ENCODE data around the gene NTMT1. TPM values are rescaled to one million over a fixed set of nuclear protein-coding genes. Genes with fewer than 3 reads are reported as not detected.

Gene NTMT1
- total RNA-seq, 6 donors from 2014 or later = 15.0 to 37.7 (median 23.6) TPM

GRCh38 chr9:129639756-129640085 lies 13.8 kb downstream of the NTMT1 start:
- no peaks in the 10 kb centered on the region for H3K27me3 ChIP-seq
- H3K4me1 ChIP-seq = peaks cover 20 to 29% (median 23%) of the 10 kb centered on the region in 4 donors
- H3K36me3 ChIP-seq = peaks cover 23 to 46% (median 42%) of the 10 kb centered on the region in 4 donors
- no peak overlapping the region for H3K4me3 ChIP-seq
- no peak for TF ChIP-seq EP300 (IDR thresholded peaks at IDR 0.05)
- no peak for TF ChIP-seq POLR2AphosphoS5 (IDR thresholded peaks at IDR 0.05)
- no peak for TF ChIP-seq CTCF (IDR thresholded peaks at IDR 0.05)
- no peak for TF ChIP-seq POLR2A (IDR thresholded peaks at IDR 0.05)
- H3K9me3 ChIP-seq = no peaks in the 10 kb centered on the region
- ATAC-seq (ENCODE audit: low FRiP score in 2 of 2) (no peak), DNase-seq (no peak)
- no peak overlapping the region for H3K27ac ChIP-seq
- WGBS, 2 donors = 83 to 84% methylated on average over 1 to 12 of the region's 12 CpGs

GRCh38 chr9:129640086-129640870 lies 14.3 kb downstream of the NTMT1 start:
- Histone ChIP-seq H3K9me3 (no peaks in the 10 kb centered on the region), H3K4me1 (peaks cover 20 to 29% (median 23%) of the 10 kb centered on the region in 4 donors), H3K27ac (no peak overlapping the region), H3K27me3 (no peaks in the 10 kb centered on the region), H3K4me3 (peak overlapping the region in 3 of 4 donors; percentile 71 to 99 (median 90)), H3K36me3 (peaks cover 18 to 40% (median 37%) of the 10 kb centered on the region in 4 donors)
- peak in 1 of 2 donors; percentile 79 for DNase-seq
- ATAC-seq (ENCODE audit: low FRiP score in 2 of 2) = no peak
- 62 to 70% methylated on average over 12 to 18 of the region's 25 CpGs for WGBS, 2 donors
- TF ChIP-seq POLR2A (IDR thresholded peaks at IDR 0.05) (no peak), CTCF (IDR thresholded peaks at IDR 0.05) (no peak), EP300 (IDR thresholded peaks at IDR 0.05) (no peak), POLR2AphosphoS5 (IDR thresholded peaks at IDR 0.05) (no peak)

GRCh38 chr9:129640871-129641749 lies 15.1 kb downstream of the NTMT1 start:
- ATAC-seq (ENCODE audit: low FRiP score in 2 of 2) = no peak
- H3K4me3 ChIP-seq = peak overlapping the region; percentile 71 to 99 (median 94)
- DNase-seq = no peak
- no peaks in the 10 kb centered on the region for H3K27me3 ChIP-seq
- peaks cover 20 to 29% (median 23%) of the 10 kb centered on the region in 4 donors for H3K4me1 ChIP-seq
- WGBS, 2 donors = 21 to 28% methylated on average over 24 to 41 of the region's 44 CpGs
- no peaks in the 10 kb centered on the region for H3K9me3 ChIP-seq
- H3K27ac ChIP-seq = peak overlapping the region; percentile 75 to 87 (median 83)
- TF ChIP-seq CTCF (IDR thresholded peaks at IDR 0.05) (no peak), EP300 (IDR thresholded peaks at IDR 0.05) (no peak), POLR2AphosphoS5 (IDR thresholded peaks at IDR 0.05) (no peak), POLR2A (IDR thresholded peaks at IDR 0.05) (no peak)
- H3K36me3 ChIP-seq = peaks cover 17 to 33% (median 30%) of the 10 kb centered on the region in 4 donors

GRCh38 chr9:129641750-129642585 lies 16.0 kb downstream of the NTMT1 start, which contains the start of gene ASB6:
Gene ASB6 (minus strand): TSS chr9:129642151. CDS start chr9:129641999, 152 bp downstream.
- 0% methylated on average over 3 to 5 of the region's 93 CpGs for WGBS, 2 donors
- peak; percentile 97 to 98 for ATAC-seq (ENCODE audit: low FRiP score in 2 of 2)

More at GRCh38 chr9:129641750-129642585, 16.0 kb downstream of the NTMT1 start, which contains the start of gene ASB6:
- Histone ChIP-seq H3K4me1 (peaks cover 20 to 29% (median 23%) of the 10 kb centered on the region in 4 donors), H3K27ac (peak within 1 kb of the TSS; percentile 75 to 87 (median 83)), H3K27me3 (no peaks in the 10 kb centered on the region), H3K9me3 (no peaks in the 10 kb centered on the region), H3K4me3 (peak within 1 kb of the TSS; percentile 71 to 99 (median 94)), H3K36me3 (peaks cover 17 to 26% (median 23%) of the 10 kb centered on the region in 4 donors)
- DNase-seq = peak; percentile 98 to 100
- peak; percentile 100 for TF ChIP-seq CTCF (IDR thresholded peaks at IDR 0.05)
- peak in 1 of 4 donors; percentile 83 for TF ChIP-seq POLR2A (IDR thresholded peaks at IDR 0.05)
- peak in 1 of 4 donors; percentile 84 for TF ChIP-seq EP300 (IDR thresholded peaks at IDR 0.05)
- TF ChIP-seq POLR2AphosphoS5 (IDR thresholded peaks at IDR 0.05) = peak; percentile 89 to 92
